HCT116 (cell line): ENCODE results near the gene NFASC. TPM values are rescaled to one million over a fixed set of nuclear protein-coding genes. Genes with fewer than 3 reads are reported as not detected.

Experiments
- ATAC-seq: fragments of 200-7000 bp; cut with Tn5 transposase; 2 replicates; pipeline ENCODE4 v1.9.1; 2020; ENCODE audit warnings: mild to moderate bottlenecking, moderate library complexity
- BruUV-seq: library from RNA; stranded (reverse); fragments of 400-500 nt; replicated peaks from 2 replicates; lab custom pipeline; 2021; lab: Mats Ljungman, UMichigan
- CTCF ChIA-PET: fragments of 300-600 bp; sonication (Branson Sonifier 250); formaldehyde crosslinking; loops from one replicate; lab custom pipeline; 2021; ENCODE audit warnings: antibody characterized with exemption; lab: Charles Lee
- POLR2A ChIA-PET: fragments of 300-600, 350-600 bp; sonication (Branson Sonifier 250); formaldehyde crosslinking; loops from one replicate; lab custom pipeline; 2021; ENCODE audit warnings: antibody characterized with exemption; lab: Charles Lee
- RAD21 ChIA-PET, 2 experiments: fragments of 300-600 bp; sonication (Branson Sonifier 250); formaldehyde crosslinking; loops; one replicate each; lab custom pipeline; 2023; ENCODE audit warnings: low total read pairs in 2 of 2; ENCODE audit not compliant: uncharacterized antibody in 2 of 2, unreplicated experiment in 2 of 2, low non-redundant PET in 1 of 2; lab: Charles Lee
- DNase-seq: peaks from one replicate; pipeline ENCODE4 v3.0.0-alpha.2; 2010; ENCODE audit warnings: low read depth, low spot score
- H2AFZ ChIP-seq: fragments of 200-600 bp; shearing (Covaris generic), sonication (generic); 2 replicates; pipeline ENCODE4 v1.6.1; 2017; ENCODE audit warnings: low read depth, mixed run types, mixed read lengths, antibody characterized with exemption, low read length; ENCODE audit not compliant: poor library complexity, severe bottlenecking
- H3K27ac ChIP-seq: 2 replicates; pipeline ENCODE4 v1.5.1; 2012; ENCODE audit warnings: low read depth, low read length
- H3K27me3 ChIP-seq: fragments of 200-600 bp; sonication (generic); 2 replicates; pipeline ENCODE4 v1.6.1; 2016; ENCODE audit warnings: mixed run types, low read length, mixed read lengths; ENCODE audit not compliant: insufficient read depth
- H3K36me3 ChIP-seq, 2 experiments: fragments of 200-500 bp in 1 of 2; fragments of 200-600 bp in 1 of 2; sonication (Bioruptor generic) in 1 of 2; sonication (generic) in 1 of 2; 2 replicates each; pipeline versions ENCODE4 v1.5.1 to v1.6.1; 2014 to 2016; ENCODE audit warnings: low read length in 2 of 2, inconsistent platforms in 1 of 2, mixed read lengths in 1 of 2, mixed run types in 1 of 2; ENCODE audit not compliant: insufficient read depth in 2 of 2, control insufficient read depth in 1 of 2
- H3K4me1 ChIP-seq, 2 experiments: fragments of 200-600 bp in 1 of 2; sonication (generic) in 1 of 2; 2 replicates each; pipeline versions ENCODE4 v1.5.1 to v1.6.1; 2012 to 2017; ENCODE audit warnings: low read length in 2 of 2, inconsistent platforms in 1 of 2, mild to moderate bottlenecking in 1 of 2, mixed read lengths in 1 of 2, mixed run types in 1 of 2, moderate library complexity in 1 of 2; ENCODE audit not compliant: insufficient read depth in 2 of 2, control insufficient read depth in 1 of 2
- H3K4me2 ChIP-seq: fragments of 200-600 bp; sonication (generic); 2 replicates; pipeline ENCODE4 v1.6.1; 2017; ENCODE audit warnings: mixed run types, low read length, mixed read lengths
- H3K4me3 ChIP-seq, 2 experiments: fragments of 200-600 bp in 1 of 2; sonication (generic) in 1 of 2; replicated peaks in 1 of 2; 2 replicates each; pipeline ENCODE4 v1.5.1; 2011 to 2016; ENCODE audit warnings: low read length in 2 of 2, control low read depth in 1 of 2, low read depth in 1 of 2, mild to moderate bottlenecking in 1 of 2, mixed read lengths in 1 of 2, mixed run types in 1 of 2
- H3K79me2 ChIP-seq: fragments of 200-600 bp; sonication (generic); 2 replicates; pipeline ENCODE4 v1.6.1; 2017; ENCODE audit warnings: mild to moderate bottlenecking, mixed run types, low read length, moderate library complexity, mixed read lengths; ENCODE audit not compliant: insufficient read depth
- H3K9ac ChIP-seq: fragments of 200-600 bp; sonication (generic); 2 replicates; pipeline ENCODE4 v1.6.1; 2016; ENCODE audit warnings: low read length, mixed read lengths
- H3K9me2 ChIP-seq: fragments of 200-600 bp; sonication (generic), shearing (Covaris generic); 2 replicates; pipeline ENCODE4 v1.6.1; 2017; ENCODE audit warnings: mixed run types, mild to moderate bottlenecking, moderate library complexity; ENCODE audit not compliant: insufficient read depth
- H3K9me3 ChIP-seq, 2 experiments: fragments of 200-500 bp in 1 of 2; fragments of 200-600 bp in 1 of 2; sonication (Bioruptor generic) in 1 of 2; sonication (generic) in 1 of 2; 2 replicates each; pipeline ENCODE4 v1.6.1; 2014 to 2017; ENCODE audit warnings: low read length in 2 of 2, mixed read lengths in 2 of 2, inconsistent platforms in 1 of 2, low read depth in 1 of 2, mild to moderate bottlenecking in 1 of 2, mixed run types in 1 of 2, moderate library complexity in 1 of 2; ENCODE audit not compliant: control insufficient read depth in 1 of 2, insufficient read depth in 1 of 2
- H4K20me1 ChIP-seq: fragments of 200-600 bp; sonication (generic), shearing (Covaris generic); 2 replicates; pipeline ENCODE4 v1.6.1; 2017; ENCODE audit warnings: mixed run types, mild to moderate bottlenecking, moderate library complexity; ENCODE audit not compliant: insufficient read depth
- ELF1 ChIP-seq: IDR thresholded peaks from 2 replicates; pipeline ENCODE4 v1.6.1; 2012; ENCODE audit warnings: low read depth, borderline replicate concordance
- EZH2phosphoT487 ChIP-seq: fragments of 200-600 bp; IDR thresholded peaks from 2 replicates; pipeline ENCODE4 v1.6.1; 2018; ENCODE audit warnings: antibody characterized with exemption, borderline replicate concordance
- JUND ChIP-seq: IDR thresholded peaks from 2 replicates; pipeline ENCODE4 v1.6.1; 2012
- POLR2AphosphoS5 ChIP-seq: IDR thresholded peaks from 2 replicates; pipeline ENCODE4 v1.6.1; 2011; ENCODE audit warnings: mild to moderate bottlenecking, low read depth, low read length, moderate library complexity
- RAD21 ChIP-seq: IDR thresholded peaks from 2 replicates; pipeline ENCODE4 v1.6.1; 2012; ENCODE audit warnings: low read depth, mild to moderate bottlenecking
- SP1 ChIP-seq: IDR thresholded peaks from 2 replicates; pipeline ENCODE4 v1.6.1; 2012; ENCODE audit warnings: low read depth
- TCF7L2 ChIP-seq: IDR thresholded peaks from 2 replicates; pipeline ENCODE4 v1.7.0; 2011; ENCODE audit warnings: borderline replicate concordance, inconsistent platforms; ENCODE audit not compliant: insufficient read depth, insufficient read length; ENCODE audit errors: extremely low read depth
- YY1 ChIP-seq: IDR thresholded peaks from 2 replicates; pipeline ENCODE4 v1.6.1; 2011; ENCODE audit warnings: low read length, low read depth, moderate library complexity, mild to moderate bottlenecking; ENCODE audit not compliant: insufficient replicate concordance; ENCODE audit errors: extremely low read depth
- ZFX ChIP-seq: fragments of 450-650 bp; IDR thresholded peaks from 2 replicates; pipeline ENCODE4 v1.6.1; 2017
- intact Hi-C: fragments of 100-400 bp; cut with micrococcal nuclease; formaldehyde crosslinking; loops from 2 replicates; pipeline ENCODE4 v1.10.0; 2022
- total RNA-seq: library from RNA; stranded (reverse); gene quantifications from one replicate; pipeline ENCODE4 v1.2.1, GENCODE V29; 2021; ENCODE audit not compliant: unreplicated experiment
- TF ChIP-seq, protein P1 (sequence below): IDR thresholded peaks from 2 replicates; pipeline ENCODE4 v1.6.1; 2012; ENCODE audit warnings: low read depth
- TF ChIP-seq, protein P2 (sequence below): IDR thresholded peaks from 2 replicates; pipeline ENCODE4 v1.6.1; 2011; ENCODE audit warnings: mild to moderate bottlenecking, low read length, moderate library complexity; ENCODE audit not compliant: insufficient replicate concordance; ENCODE audit errors: extremely low read depth
- TF ChIP-seq, protein P3 (sequence below), 3 experiments: fragments of 200-600 bp in 1 of 3; sonication (generic) in 1 of 3; IDR thresholded peaks in 2 of 3; conservative IDR thresholded peaks in 1 of 3; 2 replicates each; pipeline ENCODE4 v1.5.1; 2012 to 2017; ENCODE audit warnings: low read depth in 2 of 3, low read length in 2 of 3, antibody characterized with exemption in 1 of 3, borderline replicate concordance in 1 of 3, control low read depth in 1 of 3, mild to moderate bottlenecking in 1 of 3, mixed read lengths in 1 of 3, mixed run types in 1 of 3, moderate library complexity in 1 of 3; ENCODE audit not compliant: insufficient read depth in 1 of 3

The NFASC gene
- total RNA-seq, 1 experiment from 2014 or later: 0.57 TPM

DNA sequence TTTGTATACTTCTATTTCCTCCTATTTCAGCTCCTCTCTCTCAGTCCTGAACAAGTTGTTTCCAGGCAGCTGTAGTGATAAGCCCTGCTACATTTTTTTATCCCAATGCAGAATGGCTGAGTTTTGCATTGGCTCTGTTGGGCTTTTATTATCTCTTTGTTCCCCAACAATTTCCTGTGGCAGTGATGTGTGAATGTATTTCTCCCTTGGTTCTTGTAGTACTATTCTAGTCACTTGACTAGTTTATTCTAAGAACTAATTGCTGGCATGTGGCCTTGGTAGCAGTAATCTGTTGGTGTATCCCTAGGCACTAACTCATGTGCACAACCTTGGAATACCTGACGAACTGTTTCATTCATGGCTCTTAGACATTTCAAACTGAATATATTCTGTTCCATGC lies 60.7 kb downstream of the NFASC start:
- H3K4me2 ChIP-seq: no peak overlapping the region
- BruUV-seq: no TSS peak
- H3K36me3 ChIP-seq: no peaks in the 10 kb centered on the region
- H3K9me2 ChIP-seq: no peaks in the 10 kb centered on the region
- no peaks in the 10 kb centered on the region for H3K4me1 ChIP-seq
- H3K27ac ChIP-seq: no peak overlapping the region
- ChIA-PET CTCF (interaction anchor here (0.7 kb wide), 1 partner anchor 10 kb away, joined by 4 read pairs; no protein-coding TSS in a partner anchor), RAD21 (no interaction called here), POLR2A (no interaction called here)
- no peaks in the 10 kb centered on the region for H4K20me1 ChIP-seq
- H3K4me3 ChIP-seq: no peak overlapping the region
- H3K9ac ChIP-seq: no peak overlapping the region
- H3K9me3 ChIP-seq: no peaks in the 10 kb centered on the region
- ATAC-seq (no peak), DNase-seq (no peak)
- TF ChIP-seq, protein P1, sequence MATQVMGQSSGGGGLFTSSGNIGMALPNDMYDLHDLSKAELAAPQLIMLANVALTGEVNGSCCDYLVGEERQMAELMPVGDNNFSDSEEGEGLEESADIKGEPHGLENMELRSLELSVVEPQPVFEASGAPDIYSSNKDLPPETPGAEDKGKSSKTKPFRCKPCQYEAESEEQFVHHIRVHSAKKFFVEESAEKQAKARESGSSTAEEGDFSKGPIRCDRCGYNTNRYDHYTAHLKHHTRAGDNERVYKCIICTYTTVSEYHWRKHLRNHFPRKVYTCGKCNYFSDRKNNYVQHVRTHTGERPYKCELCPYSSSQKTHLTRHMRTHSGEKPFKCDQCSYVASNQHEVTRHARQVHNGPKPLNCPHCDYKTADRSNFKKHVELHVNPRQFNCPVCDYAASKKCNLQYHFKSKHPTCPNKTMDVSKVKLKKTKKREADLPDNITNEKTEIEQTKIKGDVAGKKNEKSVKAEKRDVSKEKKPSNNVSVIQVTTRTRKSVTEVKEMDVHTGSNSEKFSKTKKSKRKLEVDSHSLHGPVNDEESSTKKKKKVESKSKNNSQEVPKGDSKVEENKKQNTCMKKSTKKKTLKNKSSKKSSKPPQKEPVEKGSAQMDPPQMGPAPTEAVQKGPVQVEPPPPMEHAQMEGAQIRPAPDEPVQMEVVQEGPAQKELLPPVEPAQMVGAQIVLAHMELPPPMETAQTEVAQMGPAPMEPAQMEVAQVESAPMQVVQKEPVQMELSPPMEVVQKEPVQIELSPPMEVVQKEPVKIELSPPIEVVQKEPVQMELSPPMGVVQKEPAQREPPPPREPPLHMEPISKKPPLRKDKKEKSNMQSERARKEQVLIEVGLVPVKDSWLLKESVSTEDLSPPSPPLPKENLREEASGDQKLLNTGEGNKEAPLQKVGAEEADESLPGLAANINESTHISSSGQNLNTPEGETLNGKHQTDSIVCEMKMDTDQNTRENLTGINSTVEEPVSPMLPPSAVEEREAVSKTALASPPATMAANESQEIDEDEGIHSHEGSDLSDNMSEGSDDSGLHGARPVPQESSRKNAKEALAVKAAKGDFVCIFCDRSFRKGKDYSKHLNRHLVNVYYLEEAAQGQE: no peak
- no peak for TF ChIP-seq SP1
- TF ChIP-seq YY1: no peak
- TF ChIP-seq EZH2phosphoT487: no peak
- no peak for TF ChIP-seq JUND
- no peak for TF ChIP-seq TCF7L2
- no peak for TF ChIP-seq RAD21
- no peak for TF ChIP-seq ZFX
- TF ChIP-seq, protein P2, sequence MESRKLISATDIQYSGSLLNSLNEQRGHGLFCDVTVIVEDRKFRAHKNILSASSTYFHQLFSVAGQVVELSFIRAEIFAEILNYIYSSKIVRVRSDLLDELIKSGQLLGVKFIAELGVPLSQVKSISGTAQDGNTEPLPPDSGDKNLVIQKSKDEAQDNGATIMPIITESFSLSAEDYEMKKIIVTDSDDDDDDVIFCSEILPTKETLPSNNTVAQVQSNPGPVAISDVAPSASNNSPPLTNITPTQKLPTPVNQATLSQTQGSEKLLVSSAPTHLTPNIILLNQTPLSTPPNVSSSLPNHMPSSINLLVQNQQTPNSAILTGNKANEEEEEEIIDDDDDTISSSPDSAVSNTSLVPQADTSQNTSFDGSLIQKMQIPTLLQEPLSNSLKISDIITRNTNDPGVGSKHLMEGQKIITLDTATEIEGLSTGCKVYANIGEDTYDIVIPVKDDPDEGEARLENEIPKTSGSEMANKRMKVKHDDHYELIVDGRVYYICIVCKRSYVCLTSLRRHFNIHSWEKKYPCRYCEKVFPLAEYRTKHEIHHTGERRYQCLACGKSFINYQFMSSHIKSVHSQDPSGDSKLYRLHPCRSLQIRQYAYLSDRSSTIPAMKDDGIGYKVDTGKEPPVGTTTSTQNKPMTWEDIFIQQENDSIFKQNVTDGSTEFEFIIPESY: no peak
- TF ChIP-seq, protein P3, sequence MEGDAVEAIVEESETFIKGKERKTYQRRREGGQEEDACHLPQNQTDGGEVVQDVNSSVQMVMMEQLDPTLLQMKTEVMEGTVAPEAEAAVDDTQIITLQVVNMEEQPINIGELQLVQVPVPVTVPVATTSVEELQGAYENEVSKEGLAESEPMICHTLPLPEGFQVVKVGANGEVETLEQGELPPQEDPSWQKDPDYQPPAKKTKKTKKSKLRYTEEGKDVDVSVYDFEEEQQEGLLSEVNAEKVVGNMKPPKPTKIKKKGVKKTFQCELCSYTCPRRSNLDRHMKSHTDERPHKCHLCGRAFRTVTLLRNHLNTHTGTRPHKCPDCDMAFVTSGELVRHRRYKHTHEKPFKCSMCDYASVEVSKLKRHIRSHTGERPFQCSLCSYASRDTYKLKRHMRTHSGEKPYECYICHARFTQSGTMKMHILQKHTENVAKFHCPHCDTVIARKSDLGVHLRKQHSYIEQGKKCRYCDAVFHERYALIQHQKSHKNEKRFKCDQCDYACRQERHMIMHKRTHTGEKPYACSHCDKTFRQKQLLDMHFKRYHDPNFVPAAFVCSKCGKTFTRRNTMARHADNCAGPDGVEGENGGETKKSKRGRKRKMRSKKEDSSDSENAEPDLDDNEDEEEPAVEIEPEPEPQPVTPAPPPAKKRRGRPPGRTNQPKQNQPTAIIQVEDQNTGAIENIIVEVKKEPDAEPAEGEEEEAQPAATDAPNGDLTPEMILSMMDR (IDR thresholded peaks at IDR 0.05 in 2 of 3, conservative IDR thresholded peaks at IDR 0.05 in 1 of 3; ENCODE audit: borderline replicate concordance in 1 of 3, insufficient read depth in 1 of 3, low read depth in 2 of 3, low read length in 2 of 3): no peak
- TF ChIP-seq POLR2AphosphoS5: no peak
- TF ChIP-seq ELF1: no peak
- intact Hi-C loops: no loop called here
- H2AFZ ChIP-seq: no peak overlapping the region
- no peaks in the 10 kb centered on the region for H3K79me2 ChIP-seq
- H3K27me3 ChIP-seq: peaks cover 22% of the 10 kb centered on the region
